ENCODE results near the gene SORBS1.
A peak's percentile ranks its signal among the peaks of the same experiment; 100 is the strongest.

Gene SORBS1

DNA sequence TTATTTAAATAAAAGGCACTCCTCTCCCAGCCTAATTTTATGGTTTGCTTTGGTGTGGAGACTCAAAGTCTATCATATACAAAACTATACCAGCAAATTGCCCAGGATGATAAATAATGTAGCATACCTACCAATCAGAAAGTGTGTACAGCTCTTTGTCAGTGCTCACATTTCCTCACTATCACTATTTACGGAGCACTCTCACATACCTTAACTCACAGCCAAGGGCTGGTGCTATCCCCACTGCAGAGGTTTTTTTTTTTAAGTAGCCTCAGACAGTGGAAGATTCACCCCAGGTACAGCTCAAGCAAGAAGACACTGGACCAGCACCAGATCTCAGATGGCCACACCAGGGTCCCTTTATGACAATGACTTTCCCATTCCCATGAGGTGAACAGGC is 272.9 kb downstream of the SORBS1 start:
- TF ChIP-seq, protein P1, sequence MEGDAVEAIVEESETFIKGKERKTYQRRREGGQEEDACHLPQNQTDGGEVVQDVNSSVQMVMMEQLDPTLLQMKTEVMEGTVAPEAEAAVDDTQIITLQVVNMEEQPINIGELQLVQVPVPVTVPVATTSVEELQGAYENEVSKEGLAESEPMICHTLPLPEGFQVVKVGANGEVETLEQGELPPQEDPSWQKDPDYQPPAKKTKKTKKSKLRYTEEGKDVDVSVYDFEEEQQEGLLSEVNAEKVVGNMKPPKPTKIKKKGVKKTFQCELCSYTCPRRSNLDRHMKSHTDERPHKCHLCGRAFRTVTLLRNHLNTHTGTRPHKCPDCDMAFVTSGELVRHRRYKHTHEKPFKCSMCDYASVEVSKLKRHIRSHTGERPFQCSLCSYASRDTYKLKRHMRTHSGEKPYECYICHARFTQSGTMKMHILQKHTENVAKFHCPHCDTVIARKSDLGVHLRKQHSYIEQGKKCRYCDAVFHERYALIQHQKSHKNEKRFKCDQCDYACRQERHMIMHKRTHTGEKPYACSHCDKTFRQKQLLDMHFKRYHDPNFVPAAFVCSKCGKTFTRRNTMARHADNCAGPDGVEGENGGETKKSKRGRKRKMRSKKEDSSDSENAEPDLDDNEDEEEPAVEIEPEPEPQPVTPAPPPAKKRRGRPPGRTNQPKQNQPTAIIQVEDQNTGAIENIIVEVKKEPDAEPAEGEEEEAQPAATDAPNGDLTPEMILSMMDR (IDR thresholded peaks at IDR 0.05) = no peak
- H3K4me3 ChIP-seq = peak overlapping the region; percentile 82
- DNase-seq (ENCODE audit: low spot score) = no peak
- H3K27ac ChIP-seq = peak overlapping the region; percentile 16 to 20

DNA sequence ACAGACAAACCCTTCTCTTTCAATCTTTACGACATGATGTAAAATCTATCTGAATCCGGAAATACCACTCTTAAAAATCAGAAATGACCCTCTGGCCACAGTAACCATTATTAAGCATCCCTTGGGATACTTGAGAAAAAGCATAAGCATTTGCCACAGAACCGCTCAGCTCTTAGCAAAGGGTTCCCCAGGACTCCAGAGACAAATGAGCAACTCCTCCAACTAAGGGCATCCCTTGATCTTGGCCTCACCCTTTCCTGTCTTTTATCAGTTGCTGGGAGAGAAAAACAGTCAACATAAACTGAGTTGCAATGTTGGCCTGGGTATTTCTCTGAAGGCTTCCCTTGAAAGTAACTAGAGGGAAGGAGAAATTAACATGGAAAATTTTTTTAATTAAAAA is 273.9 kb downstream of the SORBS1 start:
- Histone ChIP-seq H3K27ac (peak overlapping the region; percentile 16 to 72), H3K4me3 (peak overlapping the region; percentile 82)
- TF ChIP-seq, protein P1 (IDR thresholded peaks at IDR 0.05) = no peak
- no peak for DNase-seq (ENCODE audit: low spot score)

- no peak for DNase-seq (ENCODE audit: low spot score)
- peak overlapping the region; percentile 82 for H3K4me3 ChIP-seq
- peak overlapping the region; percentile 16 to 72 for H3K27ac ChIP-seq
- TF ChIP-seq, protein P1 (IDR thresholded peaks at IDR 0.05) = no peak
Measured at GRCh38 chr10:95286707-95287106, 274.5 kb downstream of the SORBS1 start.

DNA sequence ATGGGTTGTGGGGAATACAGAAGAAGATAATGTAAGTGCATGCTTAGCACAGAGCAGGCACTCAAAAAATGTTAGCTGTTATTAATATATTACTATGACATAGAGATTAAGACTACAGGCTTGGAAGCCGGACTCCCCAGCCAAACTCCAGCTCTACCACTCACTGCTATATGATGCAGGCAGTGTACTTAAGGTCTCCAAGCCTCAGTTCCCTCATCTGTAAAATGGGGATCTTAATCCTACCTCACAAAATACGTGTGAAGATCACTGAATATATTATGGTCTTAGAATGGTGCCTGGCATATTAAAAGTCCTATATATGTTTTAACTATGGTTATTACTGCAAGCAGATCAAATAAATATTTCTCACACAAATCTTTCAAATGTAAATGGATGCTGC is 275.6 kb downstream of the SORBS1 start:
- DNase-seq (ENCODE audit: low spot score) = no peak
- peak overlapping the region in 1 of 2 donors; percentile 49 for H3K27ac ChIP-seq
- TF ChIP-seq, protein P1 (IDR thresholded peaks at IDR 0.05) = no peak
- peak overlapping the region; percentile 30 for H3K4me3 ChIP-seq

DNA sequence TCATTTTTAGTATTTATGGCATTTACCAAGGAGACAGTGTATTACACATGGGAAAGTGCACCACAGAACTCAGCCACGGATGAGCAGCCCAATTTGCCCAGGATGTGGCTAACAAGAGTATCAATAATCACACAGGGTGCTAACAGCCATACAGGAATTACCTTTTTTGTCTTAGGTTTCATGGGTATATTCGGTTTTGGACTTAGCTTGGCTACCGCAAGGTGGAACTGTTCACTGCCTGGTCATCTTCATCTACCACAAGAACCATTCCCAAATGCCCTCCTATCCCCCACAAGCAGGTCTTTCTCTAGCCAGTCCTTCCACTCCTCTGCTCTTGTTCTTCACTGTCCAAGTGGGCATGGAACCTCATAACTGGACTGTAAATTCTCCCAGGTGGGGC is 276.4 kb downstream of the SORBS1 start:
- Histone ChIP-seq H3K27ac (peak overlapping the region in 1 of 2 donors; percentile 49), H3K4me3 (no peak overlapping the region)
- TF ChIP-seq, protein P1 (IDR thresholded peaks at IDR 0.05) = no peak
- DNase-seq (ENCODE audit: low spot score) = no peak

- H3K4me3 ChIP-seq = no peak overlapping the region
- DNase-seq (ENCODE audit: low spot score) = no peak
- H3K27ac ChIP-seq = peak overlapping the region in 1 of 2 donors; percentile 14
- TF ChIP-seq, protein P1 (IDR thresholded peaks at IDR 0.05) = no peak
Measured at GRCh38 chr10:95282107-95282506, 279.1 kb downstream of the SORBS1 start.

GRCh38 chr10:95281206-95281605 is 280.0 kb downstream of the SORBS1 start:
- peak overlapping the region in 1 of 2 donors; percentile 91 for H3K27ac ChIP-seq
- H3K4me3 ChIP-seq = no peak overlapping the region
- DNase-seq (ENCODE audit: low spot score) = no peak
- TF ChIP-seq, protein P1 (IDR thresholded peaks at IDR 0.05) = no peak

All from coronary artery (tissue), 2 donors.